Duodenal mucosa (tissue), 2 donors: ENCODE measurements around the gene STARD9.

Source experiments
- H3K27ac ChIP-seq: one replicate; pipeline ENCODE4 v1.7.0; 2013; ENCODE audit warnings: low read depth, low read length
- H3K27me3 ChIP-seq, 2 donors: one replicate each; pipeline ENCODE4 v1.7.0; 2013; ENCODE audit warnings: low read length in 2 of 2, control low read depth in 1 of 2; ENCODE audit not compliant: insufficient read depth in 2 of 2, control insufficient read depth in 1 of 2
- H3K36me3 ChIP-seq, 2 donors: one replicate each; pipeline ENCODE4 v1.7.0; 2013; ENCODE audit warnings: low read length in 2 of 2, control low read depth in 1 of 2; ENCODE audit not compliant: insufficient read depth in 2 of 2, control insufficient read depth in 1 of 2
- H3K4me1 ChIP-seq, 2 donors: one replicate each; pipeline ENCODE4 v1.7.0; 2013; ENCODE audit warnings: low read length in 2 of 2, control low read depth in 1 of 2; ENCODE audit not compliant: insufficient read depth in 2 of 2, control insufficient read depth in 1 of 2
- H3K4me3 ChIP-seq, 2 donors: one replicate each; pipeline ENCODE4 v1.7.0; 2013; ENCODE audit warnings: low read length in 2 of 2, low read depth in 1 of 2
- H3K9ac ChIP-seq, 2 donors: one replicate each; pipeline ENCODE4 v1.7.0; 2013; ENCODE audit warnings: low read length in 2 of 2, low read depth in 1 of 2
- H3K9me3 ChIP-seq, 2 donors: one replicate each; pipeline ENCODE4 v1.7.0; 2013; ENCODE audit warnings: low read length in 2 of 2, control low read depth in 1 of 2; ENCODE audit not compliant: control insufficient read depth in 1 of 2

STARD9 gene

GRCh38 chr15:42724276-42724675 lies 148.9 kb downstream of the STARD9 start:
- no peak overlapping the region for H3K27ac ChIP-seq
- H3K27me3 ChIP-seq, result no peaks in the 10 kb centered on the region
- no peak overlapping the region for H3K4me3 ChIP-seq
- no peaks in the 10 kb centered on the region for H3K9me3 ChIP-seq
- peaks cover 23 to 90% of the 10 kb centered on the region in 2 donors for H3K36me3 ChIP-seq
- no peaks in the 10 kb centered on the region for H3K4me1 ChIP-seq
- H3K9ac ChIP-seq, result no peak overlapping the region

- Histone ChIP-seq H3K9ac (no peak overlapping the region), H3K4me3 (no peak overlapping the region), H3K27ac (no peak overlapping the region), H3K36me3 (peaks cover 25 to 89% of the 10 kb centered on the region in 2 donors), H3K27me3 (no peaks in the 10 kb centered on the region), H3K9me3 (no peaks in the 10 kb centered on the region), H3K4me1 (no peaks in the 10 kb centered on the region)
Observed at GRCh38 chr15:42725331-42725903, 150.0 kb downstream of the STARD9 start.

GRCh38 chr15:42726114-42726513 lies 150.7 kb downstream of the STARD9 start:
- no peaks in the 10 kb centered on the region for H3K4me1 ChIP-seq
- no peak overlapping the region for H3K9ac ChIP-seq
- H3K4me3 ChIP-seq, result no peak overlapping the region
- H3K9me3 ChIP-seq, result no peaks in the 10 kb centered on the region
- no peak overlapping the region for H3K27ac ChIP-seq
- H3K27me3 ChIP-seq, result no peaks in the 10 kb centered on the region
- H3K36me3 ChIP-seq, result peaks cover 25 to 92% of the 10 kb centered on the region in 2 donors

- H3K9me3 ChIP-seq, result no peaks in the 10 kb centered on the region
- peaks cover 37 to 94% of the 10 kb centered on the region in 2 donors for H3K36me3 ChIP-seq
- H3K4me1 ChIP-seq, result no peaks in the 10 kb centered on the region
- no peak overlapping the region for H3K4me3 ChIP-seq
- no peak overlapping the region for H3K9ac ChIP-seq
- no peaks in the 10 kb centered on the region for H3K27me3 ChIP-seq
- no peak overlapping the region for H3K27ac ChIP-seq
Observed at GRCh38 chr15:42727750-42728381, 152.5 kb downstream of the STARD9 start.

- H3K27ac ChIP-seq, result no peak overlapping the region
- H3K4me1 ChIP-seq, result no peaks in the 10 kb centered on the region
- no peaks in the 10 kb centered on the region for H3K9me3 ChIP-seq
- no peak overlapping the region for H3K4me3 ChIP-seq
- H3K36me3 ChIP-seq, result peaks cover 39 to 95% of the 10 kb centered on the region in 2 donors
- no peaks in the 10 kb centered on the region for H3K27me3 ChIP-seq
- H3K9ac ChIP-seq, result no peak overlapping the region
Observed at GRCh38 chr15:42728560-42728959, 153.2 kb downstream of the STARD9 start.

GRCh38 chr15:42728972-42729371 lies 153.6 kb downstream of the STARD9 start:
- peaks cover 41 to 95% of the 10 kb centered on the region in 2 donors for H3K36me3 ChIP-seq
- no peak overlapping the region for H3K4me3 ChIP-seq
- H3K9me3 ChIP-seq, result no peaks in the 10 kb centered on the region
- no peak overlapping the region for H3K9ac ChIP-seq
- H3K4me1 ChIP-seq, result no peaks in the 10 kb centered on the region
- no peak overlapping the region for H3K27ac ChIP-seq
- H3K27me3 ChIP-seq, result no peaks in the 10 kb centered on the region

GRCh38 chr15:42729409-42729808 lies 154.0 kb downstream of the STARD9 start:
- no peak overlapping the region for H3K27ac ChIP-seq
- no peaks in the 10 kb centered on the region for H3K9me3 ChIP-seq
- no peaks in the 10 kb centered on the region for H3K4me1 ChIP-seq
- H3K36me3 ChIP-seq, result peaks cover 42 to 95% of the 10 kb centered on the region in 2 donors
- H3K9ac ChIP-seq, result no peak overlapping the region
- H3K27me3 ChIP-seq, result no peaks in the 10 kb centered on the region
- H3K4me3 ChIP-seq, result no peak overlapping the region

- H3K4me1 ChIP-seq, result no peaks in the 10 kb centered on the region
- H3K9me3 ChIP-seq, result no peaks in the 10 kb centered on the region
- no peaks in the 10 kb centered on the region for H3K27me3 ChIP-seq
- H3K4me3 ChIP-seq, result no peak overlapping the region
- H3K9ac ChIP-seq, result no peak overlapping the region
- H3K27ac ChIP-seq, result no peak overlapping the region
- H3K36me3 ChIP-seq, result peaks cover 41 to 93% of the 10 kb centered on the region in 2 donors
Observed at GRCh38 chr15:42730135-42730534, 154.7 kb downstream of the STARD9 start.

GRCh38 chr15:42730536-42730935 lies 155.1 kb downstream of the STARD9 start:
- Histone ChIP-seq H3K4me1 (peaks cover under 1 to 2% of the 10 kb centered on the region in 2 donors), H3K9ac (no peak overlapping the region), H3K36me3 (peaks cover 37 to 91% of the 10 kb centered on the region in 2 donors), H3K27me3 (no peaks in the 10 kb centered on the region), H3K9me3 (no peaks in the 10 kb centered on the region), H3K27ac (no peak overlapping the region), H3K4me3 (no peak overlapping the region)

- Histone ChIP-seq H3K9ac (no peak overlapping the region), H3K4me1 (peaks cover 7 to 9% of the 10 kb centered on the region in 2 donors), H3K4me3 (no peak overlapping the region), H3K27me3 (no peaks in the 10 kb centered on the region), H3K36me3 (peaks cover 36 to 83% of the 10 kb centered on the region in 2 donors), H3K9me3 (no peaks in the 10 kb centered on the region), H3K27ac (no peak overlapping the region)
Observed at GRCh38 chr15:42731461-42731860, 156.1 kb downstream of the STARD9 start.
